Measurements from ENCODE around the gene IQCN.
"Not testable (repeated sequence)": the region's sequence is repeated elsewhere in the genome, so short reads cannot be mapped to it uniquely, and the experiment has no call there.

Gene IQCN

GRCh38 chr19:18216789-18217188 is 57.5 kb downstream of the IQCN start:
- H3K4me2 ChIP-seq, result no peak overlapping the region
- H3K4me1 ChIP-seq (ENCODE audit: low read depth, poor library complexity, severe bottlenecking), result no peaks in the 10 kb centered on the region
- no peak overlapping the region for H3K9ac ChIP-seq
- no peak overlapping the region for H2AFZ ChIP-seq (ENCODE audit: low read depth)
- no peak for TF ChIP-seq CTCF (conservative IDR thresholded peaks at IDR 0.05; ENCODE audit: low read depth, low read length)
- no peak overlapping the region for H3K4me3 ChIP-seq (IDR thresholded peaks at IDR 0.05; ENCODE audit: insufficient read depth, low read depth, low read length)
- H3K27ac ChIP-seq, result no peak overlapping the region
- H3K27me3 ChIP-seq (ENCODE audit: insufficient read depth, low read depth), result peaks cover 85% of the 10 kb centered on the region
- no peaks in the 10 kb centered on the region for H4K20me1 ChIP-seq (ENCODE audit: insufficient read depth)
- no peaks in the 10 kb centered on the region for H3K79me2 ChIP-seq (ENCODE audit: insufficient read depth, low read depth)
- H3K36me3 ChIP-seq (ENCODE audit: insufficient read depth), result no peaks in the 10 kb centered on the region

GRCh38 chr19:18214779-18215433 is 59.3 kb downstream of the IQCN start:
- no peaks in the 10 kb centered on the region for H3K4me1 ChIP-seq (ENCODE audit: low read depth, poor library complexity, severe bottlenecking)
- no peak overlapping the region for H3K27ac ChIP-seq
- no peaks in the 10 kb centered on the region for H3K79me2 ChIP-seq (ENCODE audit: insufficient read depth, low read depth)
- peaks cover 93% of the 10 kb centered on the region for H3K27me3 ChIP-seq (ENCODE audit: insufficient read depth, low read depth)
- H2AFZ ChIP-seq (ENCODE audit: low read depth), result no peak overlapping the region
- H4K20me1 ChIP-seq (ENCODE audit: insufficient read depth), result no peaks in the 10 kb centered on the region
- no peak overlapping the region for H3K4me2 ChIP-seq
- no peaks in the 10 kb centered on the region for H3K36me3 ChIP-seq (ENCODE audit: insufficient read depth)
- H3K9ac ChIP-seq, result no peak overlapping the region
- no peak overlapping the region for H3K4me3 ChIP-seq (IDR thresholded peaks at IDR 0.05; ENCODE audit: insufficient read depth, low read depth, low read length)
- no peak for TF ChIP-seq CTCF (conservative IDR thresholded peaks at IDR 0.05; ENCODE audit: low read depth, low read length)

- H2AFZ ChIP-seq (ENCODE audit: low read depth), result no peak overlapping the region
- H3K27ac ChIP-seq, result no peak overlapping the region
- TF ChIP-seq CTCF (conservative IDR thresholded peaks at IDR 0.05; ENCODE audit: low read depth, low read length), result no peak
Observed at GRCh38 chr19:18211683-18212082, 62.6 kb downstream of the IQCN start.

GRCh38 chr19:18209912-18210311 is 64.3 kb downstream of the IQCN start:
- not testable (repeated sequence) for H3K4me2 ChIP-seq; H3K4me1 ChIP-seq (ENCODE audit: low read depth, poor library complexity, severe bottlenecking); H3K9ac ChIP-seq; H3K79me2 ChIP-seq (ENCODE audit: insufficient read depth, low read depth); H3K27ac ChIP-seq; H3K4me3 ChIP-seq (IDR thresholded peaks at IDR 0.05; ENCODE audit: insufficient read depth, low read depth, low read length); H2AFZ ChIP-seq (ENCODE audit: low read depth); H4K20me1 ChIP-seq (ENCODE audit: insufficient read depth); H3K36me3 ChIP-seq (ENCODE audit: insufficient read depth)
- H3K27me3 ChIP-seq (ENCODE audit: insufficient read depth, low read depth), result peaks cover 76% of the 10 kb centered on the region

More at GRCh38 chr19:18211683-18212082, 62.6 kb downstream of the IQCN start:
- Histone ChIP-seq H3K4me1 (ENCODE audit: low read depth, poor library complexity, severe bottlenecking) (no peaks in the 10 kb centered on the region), H3K27me3 (ENCODE audit: insufficient read depth, low read depth) (peaks cover 89% of the 10 kb centered on the region), H3K9ac (no peak overlapping the region), H3K36me3 (ENCODE audit: insufficient read depth) (no peaks in the 10 kb centered on the region), H3K4me2 (no peak overlapping the region), H3K79me2 (ENCODE audit: insufficient read depth, low read depth) (no peaks in the 10 kb centered on the region), H3K4me3 (IDR thresholded peaks at IDR 0.05; ENCODE audit: insufficient read depth, low read depth, low read length) (no peak overlapping the region), H4K20me1 (ENCODE audit: insufficient read depth) (no peaks in the 10 kb centered on the region)
